H9 (cell line): ENCODE results near the gene ROR1. TPM values are rescaled to one million over a fixed set of nuclear protein-coding genes. Genes with fewer than 3 reads are reported as not detected.
A peak's percentile ranks its signal among the peaks of the same experiment; 100 is the strongest.

Experiments
- DNase-seq: peaks from one replicate; pipeline ENCODE4 v3.0.0-alpha.2; 2017
- H2AFZ ChIP-seq: one replicate; pipeline ENCODE4 v1.6.1; 2013; ENCODE audit warnings: mild to moderate bottlenecking, low read length, control low read depth, moderate library complexity
- H2AK5ac ChIP-seq: 2 replicates; pipeline ENCODE4 v1.6.1; 2013; ENCODE audit warnings: low read length, control low read depth, mixed read lengths; ENCODE audit not compliant: insufficient read length
- H2BK120ac ChIP-seq: one replicate; pipeline ENCODE4 v1.6.1; 2013; ENCODE audit warnings: low read depth, mild to moderate bottlenecking, low read length, control low read depth, inconsistent platforms; ENCODE audit not compliant: poor library complexity, severe bottlenecking
- H2BK12ac ChIP-seq: 2 replicates; pipeline ENCODE4 v1.6.1; 2013; ENCODE audit warnings: low read length, control low read depth, mixed read lengths, low read depth; ENCODE audit not compliant: insufficient read length
- H2BK15ac ChIP-seq: 2 replicates; pipeline ENCODE4 v1.6.1; 2013; ENCODE audit warnings: low read depth, low read length, control low read depth
- H2BK20ac ChIP-seq: one replicate; pipeline ENCODE4 v1.6.1; 2013; ENCODE audit warnings: low read depth, mild to moderate bottlenecking, low read length, control low read depth, inconsistent platforms; ENCODE audit not compliant: poor library complexity, severe bottlenecking
- H2BK5ac ChIP-seq: 2 replicates; pipeline ENCODE4 v1.6.1; 2013; ENCODE audit warnings: low read length, control low read depth, mixed read lengths; ENCODE audit not compliant: insufficient read length
- H3K14ac ChIP-seq: 2 replicates; pipeline ENCODE4 v1.6.1; 2013; ENCODE audit warnings: low read length, control low read depth; ENCODE audit not compliant: insufficient read depth
- H3K18ac ChIP-seq: 2 replicates; pipeline ENCODE4 v1.6.1; 2013; ENCODE audit warnings: low read depth, mild to moderate bottlenecking, mixed read lengths, low read length, control low read depth; ENCODE audit not compliant: insufficient read length
- H3K23ac ChIP-seq: 2 replicates; pipeline ENCODE4 v1.6.1; 2013; ENCODE audit warnings: low read length, control low read depth, mixed read lengths, low read depth; ENCODE audit not compliant: insufficient read length
- H3K23me2 ChIP-seq: 2 replicates; pipeline ENCODE4 v1.6.1; 2013; ENCODE audit warnings: low read depth, mild to moderate bottlenecking, mixed read lengths, low read length, control low read depth; ENCODE audit not compliant: insufficient read length, poor library complexity, severe bottlenecking
- H3K27ac ChIP-seq: 2 replicates; pipeline ENCODE4 v1.5.1; 2013; ENCODE audit warnings: low read length, control low read depth, mixed read lengths, low read depth; ENCODE audit not compliant: insufficient read length
- H3K27me3 ChIP-seq: 2 replicates; pipeline ENCODE4 v1.6.1; 2013; ENCODE audit warnings: low read length, control low read depth, inconsistent platforms; ENCODE audit not compliant: insufficient read depth
- H3K4ac ChIP-seq: 2 replicates; pipeline ENCODE4 v1.6.1; 2013; ENCODE audit warnings: low read depth, mild to moderate bottlenecking, control low read depth, inconsistent platforms, low read length, moderate library complexity
- H3K4me1 ChIP-seq: 2 replicates; pipeline ENCODE4 v1.6.1; 2013; ENCODE audit warnings: low read length, control low read depth, inconsistent platforms; ENCODE audit not compliant: insufficient read depth
- H3K4me2 ChIP-seq: 2 replicates; pipeline ENCODE4 v1.6.1; 2013; ENCODE audit warnings: low read length, control low read depth, mixed read lengths; ENCODE audit not compliant: insufficient read length, insufficient read depth
- H3K56ac ChIP-seq: 2 replicates; pipeline ENCODE4 v1.6.1; 2013; ENCODE audit warnings: low read depth, mild to moderate bottlenecking, mixed read lengths, low read length, control low read depth; ENCODE audit not compliant: insufficient read length
- H3K79me1 ChIP-seq: 2 replicates; pipeline ENCODE4 v1.6.1; 2013; ENCODE audit warnings: low read depth, mild to moderate bottlenecking, moderate library complexity, low read length, control low read depth, inconsistent platforms; ENCODE audit not compliant: insufficient read depth, poor library complexity, severe bottlenecking
- H3K79me2 ChIP-seq: 2 replicates; pipeline ENCODE4 v1.6.1; 2013; ENCODE audit warnings: low read length, control low read depth, inconsistent platforms; ENCODE audit not compliant: insufficient read depth
- H3K9ac ChIP-seq: 2 replicates; pipeline ENCODE4 v1.6.1; 2013; ENCODE audit warnings: low read length, control low read depth, mixed read lengths; ENCODE audit not compliant: insufficient read length; ENCODE audit errors: extremely low read depth
- H3K9me3 ChIP-seq: one replicate; pipeline ENCODE4 v1.6.1; 2013; ENCODE audit warnings: low read depth, low read length, inconsistent platforms; ENCODE audit not compliant: control insufficient read depth
- H3T11ph ChIP-seq: one replicate; pipeline ENCODE4 v1.6.1; 2013; ENCODE audit warnings: mild to moderate bottlenecking, low read length, control low read depth, inconsistent platforms
- H4K20me1 ChIP-seq: one replicate; pipeline ENCODE4 v1.6.1; 2013; ENCODE audit not compliant: control insufficient read depth, insufficient read length, insufficient read depth
- H4K5ac ChIP-seq: 2 replicates; pipeline ENCODE4 v1.6.1; 2013; ENCODE audit warnings: low read depth, mild to moderate bottlenecking, mixed read lengths, low read length, control low read depth; ENCODE audit not compliant: insufficient read length
- H4K8ac ChIP-seq: replicated peaks from 2 replicates; pipeline ENCODE4 v1.6.1; 2013; ENCODE audit warnings: low read length, control low read depth, mixed read lengths, low read depth; ENCODE audit not compliant: insufficient read length
- H4K91ac ChIP-seq: 2 replicates; pipeline ENCODE4 v1.6.1; 2013; ENCODE audit warnings: low read depth, mild to moderate bottlenecking, moderate library complexity, mixed read lengths, low read length, control low read depth; ENCODE audit not compliant: insufficient read length
- H3K27ac Mint-ChIP-seq, 3 experiments: 2 replicates in 2 of 3; 3 replicates in 1 of 3; pipeline ENCODE4 v1.8.0; 2020 to 2021; ENCODE audit warnings: mixed read lengths in 3 of 3, mild to moderate bottlenecking in 1 of 3, moderate library complexity in 1 of 3
- H3K27me3 Mint-ChIP-seq: 2 replicates; pipeline ENCODE4 v1.8.0; 2021; ENCODE audit warnings: low read depth, mild to moderate bottlenecking, moderate library complexity, mixed read lengths
- H3K36me3 Mint-ChIP-seq, 3 experiments: 2 replicates in 2 of 3; 3 replicates in 1 of 3; pipeline ENCODE4 v1.8.0; 2020 to 2021; ENCODE audit warnings: low read depth in 3 of 3, mixed read lengths in 3 of 3; ENCODE audit not compliant: insufficient read depth in 1 of 3
- H3K4me1 Mint-ChIP-seq, 2 experiments: 2 replicates each; pipeline ENCODE4 v1.8.0; 2020; ENCODE audit warnings: mixed read lengths in 2 of 2
- H3K4me3 Mint-ChIP-seq, 2 experiments: 2 replicates in 1 of 2; 3 replicates in 1 of 2; pipeline ENCODE4 v1.8.0; 2020 to 2021; ENCODE audit warnings: mild to moderate bottlenecking in 2 of 2, mixed read lengths in 2 of 2, moderate library complexity in 1 of 2
- H3K9me3 Mint-ChIP-seq, 2 experiments: 2 replicates in 1 of 2; 3 replicates in 1 of 2; pipeline ENCODE4 v1.8.0; 2020; ENCODE audit warnings: mild to moderate bottlenecking in 2 of 2, mixed read lengths in 2 of 2, moderate library complexity in 1 of 2
- WGBS: extraction: QIAGEN DNeasy Blood & Tissue Kit; methylation state at CpG from one replicate; pipeline ENCODE4 v1.1.7; 2013; ENCODE audit warnings: missing lambda C conversion rate, low lambda C conversion rate, mixed read lengths; ENCODE audit not compliant: insufficient read length; ENCODE audit errors: extremely low coverage; 5-methylcytosine and 5-hydroxymethylcytosine counted together
- total RNA-seq: library from RNA; stranded (reverse); gene quantifications from 2 replicates; pipeline ENCODE4 v1.2.1, GENCODE V29; 2021
- TF ChIP-seq, protein P1 (sequence below): fragments of 200-600 bp; sonication (generic); conservative IDR thresholded peaks from 3 replicates; pipeline ENCODE4 v1.8.0; 2021; ENCODE audit warnings: antibody characterized with exemption, mild to moderate bottlenecking

Gene ROR1
- total RNA-seq, 1 experiment from 2014 or later = 75.9 TPM

GRCh38 chr1:63859480-63860275 is 85.9 kb downstream of the ROR1 start:
- no peaks in the 10 kb centered on the region for H3K27me3 ChIP-seq
- no peak overlapping the region for H2BK15ac ChIP-seq
- H3K27ac ChIP-seq = no peak overlapping the region
- no peaks in the 10 kb centered on the region for H3K9me3 Mint-ChIP-seq
- no peak overlapping the region for H2BK20ac ChIP-seq
- H3K56ac ChIP-seq = no peak overlapping the region
- H2BK12ac ChIP-seq = no peak overlapping the region
- H4K5ac ChIP-seq = no peak overlapping the region
- peaks cover 3 to 13% (median 6%) of the 10 kb centered on the region in 3 experiments; a peak in 5 of 7 replicates for H3K36me3 Mint-ChIP-seq
- no peaks in the 10 kb centered on the region for H3K27me3 Mint-ChIP-seq
- H3K4me3 Mint-ChIP-seq = no peak overlapping the region
- no CpG with 5 or more reads among the region's 3 CpGs for WGBS
- DNase-seq = no peak
- no peak overlapping the region for H3K18ac ChIP-seq
- H3K4me2 ChIP-seq = no peak overlapping the region
- H3K9me3 ChIP-seq = no peaks in the 10 kb centered on the region
- H2BK120ac ChIP-seq = no peak overlapping the region
- no peak overlapping the region for H2AK5ac ChIP-seq
- no peaks in the 10 kb centered on the region for H3K23me2 ChIP-seq
- peak overlapping the region; percentile 9 to 42 (median 19); a peak in 1 of 7 replicates for H3K27ac Mint-ChIP-seq
- no peak overlapping the region for H3T11ph ChIP-seq
- H4K8ac ChIP-seq = no peak overlapping the region
- peaks cover 25% of the 10 kb centered on the region; the same call in 1 of the 2 replicates for H3K79me2 ChIP-seq
- no peak overlapping the region for H3K14ac ChIP-seq
- no peak overlapping the region for H3K23ac ChIP-seq
- H3K9ac ChIP-seq = no peak overlapping the region
- H3K79me1 ChIP-seq = peaks cover 7% of the 10 kb centered on the region
- H4K91ac ChIP-seq = no peak overlapping the region
- no peaks in the 10 kb centered on the region for H4K20me1 ChIP-seq
- no peak overlapping the region for H2BK5ac ChIP-seq
- peaks cover 8% of the 10 kb centered on the region for H3K4me1 ChIP-seq
- H3K4me1 Mint-ChIP-seq = peaks cover 48 to 76% of the 10 kb centered on the region in 2 experiments
- H2AFZ ChIP-seq = no peak overlapping the region
- TF ChIP-seq, protein P1, sequence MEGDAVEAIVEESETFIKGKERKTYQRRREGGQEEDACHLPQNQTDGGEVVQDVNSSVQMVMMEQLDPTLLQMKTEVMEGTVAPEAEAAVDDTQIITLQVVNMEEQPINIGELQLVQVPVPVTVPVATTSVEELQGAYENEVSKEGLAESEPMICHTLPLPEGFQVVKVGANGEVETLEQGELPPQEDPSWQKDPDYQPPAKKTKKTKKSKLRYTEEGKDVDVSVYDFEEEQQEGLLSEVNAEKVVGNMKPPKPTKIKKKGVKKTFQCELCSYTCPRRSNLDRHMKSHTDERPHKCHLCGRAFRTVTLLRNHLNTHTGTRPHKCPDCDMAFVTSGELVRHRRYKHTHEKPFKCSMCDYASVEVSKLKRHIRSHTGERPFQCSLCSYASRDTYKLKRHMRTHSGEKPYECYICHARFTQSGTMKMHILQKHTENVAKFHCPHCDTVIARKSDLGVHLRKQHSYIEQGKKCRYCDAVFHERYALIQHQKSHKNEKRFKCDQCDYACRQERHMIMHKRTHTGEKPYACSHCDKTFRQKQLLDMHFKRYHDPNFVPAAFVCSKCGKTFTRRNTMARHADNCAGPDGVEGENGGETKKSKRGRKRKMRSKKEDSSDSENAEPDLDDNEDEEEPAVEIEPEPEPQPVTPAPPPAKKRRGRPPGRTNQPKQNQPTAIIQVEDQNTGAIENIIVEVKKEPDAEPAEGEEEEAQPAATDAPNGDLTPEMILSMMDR = no peak
- no peak overlapping the region for H3K4ac ChIP-seq
